ENCODE measurements around the gene NOTCH1.

GRCh38 chr9:136531904-136532798 is 13.7 kb downstream of the NOTCH1 start:
- TF ChIP-seq CTCF (IDR thresholded peaks at IDR 0.05), result no peak
- TF ChIP-seq POLR2A (IDR thresholded peaks at IDR 0.05), result no peak

All from body of pancreas (tissue), 4 donors.